GM19023 (cell line): ENCODE data around the gene DBN1.
"Not testable (repeated sequence)": the region's sequence is repeated elsewhere in the genome, so short reads cannot be mapped to it uniquely, and the experiment has no call there.

Source experiments
- ATAC-seq: cut with Tn5 transposase; IDR thresholded peaks from one replicate; pipeline ENCODE4 v1.9.1; 2021; ENCODE audit warnings: mild to moderate bottlenecking, moderate library complexity; ENCODE audit not compliant: unreplicated experiment

Gene DBN1

GRCh38 chr5:177491983-177492746, 18.7 kb upstream of the DBN1 start:
- no peak for ATAC-seq

GRCh38 chr5:177491429-177491945, 18.1 kb upstream of the DBN1 start:
- ATAC-seq: no peak

DNA sequence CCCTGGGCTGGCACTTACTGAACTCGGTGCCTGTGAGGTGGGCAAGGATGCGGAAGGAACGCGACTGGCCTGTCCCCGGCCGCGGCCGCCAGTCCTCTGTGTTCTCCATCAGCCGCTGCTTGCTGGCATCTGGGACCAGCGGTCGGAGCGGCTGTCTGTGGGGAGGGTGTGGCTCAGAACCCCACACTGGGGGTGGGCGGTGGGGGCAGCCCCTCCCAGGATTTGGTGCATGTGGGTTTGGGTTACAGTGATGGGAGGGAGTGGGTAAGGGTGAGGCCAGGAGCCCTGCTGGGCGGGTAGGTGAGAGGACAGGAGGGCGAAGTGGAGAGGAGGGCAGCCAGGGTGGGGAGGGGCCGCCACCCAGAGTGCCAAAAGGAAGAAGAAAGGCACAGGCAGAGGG, 17.6 kb upstream of the DBN1 start:
- ATAC-seq: no peak

DNA sequence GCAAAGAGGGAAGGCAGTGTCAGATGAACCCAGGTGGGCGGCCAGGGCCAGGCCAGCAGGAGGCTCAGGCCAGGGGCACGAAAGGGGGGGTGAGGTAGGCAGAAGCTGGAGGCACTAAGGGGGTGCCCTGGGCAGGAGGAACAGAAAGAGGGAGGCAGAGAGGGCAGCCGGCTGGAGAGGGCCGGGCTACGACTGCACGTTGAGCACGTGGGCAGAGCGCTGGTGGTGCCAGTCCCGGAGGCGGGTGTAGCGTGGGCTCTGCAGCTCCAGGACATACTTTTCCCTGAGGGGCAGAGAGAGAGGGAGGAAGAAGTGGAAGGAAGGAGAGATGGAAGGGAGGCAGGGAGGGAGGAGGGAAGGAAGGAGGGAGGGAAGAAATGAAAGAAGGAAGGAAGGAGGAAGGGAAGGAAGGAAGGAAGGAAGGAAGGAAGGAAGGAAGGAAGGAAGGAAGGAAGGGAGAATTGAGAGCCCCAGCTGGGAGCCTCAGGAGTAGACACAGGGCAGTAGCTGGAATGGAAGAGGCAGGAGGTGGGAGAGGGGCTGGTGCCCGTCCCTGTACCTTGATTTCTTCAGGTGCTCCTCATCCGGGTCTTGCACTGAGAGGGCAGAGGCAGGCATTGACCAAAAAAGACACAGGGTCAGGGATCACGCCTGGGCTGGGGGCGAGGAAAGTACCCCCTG, 17.0 kb upstream of the DBN1 start:
- no peak for ATAC-seq

- ATAC-seq: no peak
Measured at GRCh38 chr5:177489119-177489716, 15.8 kb upstream of the DBN1 start.

- no peak for ATAC-seq
Measured at GRCh38 chr5:177487975-177488374, 14.5 kb upstream of the DBN1 start.

- no peak for ATAC-seq
Measured at GRCh38 chr5:177487144-177487543, 13.7 kb upstream of the DBN1 start.

DNA sequence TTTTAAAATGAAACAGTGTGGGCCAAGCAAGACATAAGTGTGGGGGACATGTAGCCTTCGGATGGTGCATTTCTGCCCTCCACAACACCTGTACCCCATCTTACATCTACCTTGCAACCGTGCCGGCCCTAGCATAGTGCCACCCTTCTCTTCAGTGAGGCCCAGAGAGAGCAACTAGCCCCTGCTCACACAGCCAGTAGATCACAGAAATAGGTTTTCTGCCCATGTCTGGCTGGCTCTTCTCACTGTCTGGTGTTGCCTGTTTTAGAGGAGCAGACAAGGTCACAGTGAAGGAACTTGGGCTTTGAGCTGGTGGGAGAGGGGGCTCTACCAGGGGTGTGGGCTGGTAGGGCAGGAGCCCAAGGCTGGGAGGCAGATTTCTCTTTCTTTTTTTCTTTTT, 12.8 kb upstream of the DBN1 start:
- ATAC-seq: no peak

- not testable (repeated sequence) for ATAC-seq
Measured at GRCh38 chr5:177485753-177486152, 12.3 kb upstream of the DBN1 start.

GRCh38 chr5:177484902-177485549, 11.6 kb upstream of the DBN1 start:
- ATAC-seq: no peak

DNA sequence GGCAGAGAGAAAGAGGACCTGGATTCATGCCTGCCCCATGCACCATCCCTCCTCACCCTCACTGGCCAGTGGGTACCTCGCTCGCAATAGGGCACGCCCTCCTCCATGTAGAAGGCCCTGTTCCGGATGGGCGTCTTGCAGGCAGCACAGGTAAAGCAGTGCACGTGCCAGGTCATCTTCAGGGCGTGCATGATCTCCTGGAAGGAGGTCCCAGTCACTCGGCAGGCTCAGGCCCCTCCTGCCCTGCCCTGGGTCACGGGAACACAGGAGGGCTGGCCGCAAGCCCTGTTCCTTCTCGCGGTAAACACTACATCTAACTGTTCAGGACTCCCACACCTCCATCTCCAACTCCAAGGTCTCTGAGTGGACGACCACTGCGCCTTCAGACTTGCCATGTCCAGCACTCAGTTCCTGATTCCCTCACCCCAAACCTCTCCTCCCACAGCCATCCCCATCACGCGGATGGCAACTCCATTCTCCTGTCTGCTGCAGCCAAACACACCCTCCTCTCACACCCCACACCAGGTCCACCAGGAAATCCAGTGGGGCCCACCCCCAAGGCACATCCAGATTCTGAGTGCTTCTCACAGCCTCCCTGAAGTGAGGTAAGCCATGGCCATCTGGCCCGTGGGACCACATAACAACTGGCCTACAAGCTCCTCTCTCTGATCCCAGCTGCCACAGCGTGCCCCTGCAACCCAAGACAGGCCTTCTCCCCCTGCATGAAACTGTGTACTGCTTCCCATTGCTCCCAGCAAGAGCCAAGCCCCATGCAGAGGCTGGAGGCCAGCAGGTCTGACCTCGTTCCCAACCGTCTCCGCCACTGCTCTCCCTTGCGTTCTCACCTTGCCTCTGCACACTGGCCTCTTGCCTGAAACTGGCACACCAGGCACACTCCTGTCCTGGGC, 10.8 kb upstream of the DBN1 start:
- no peak for ATAC-seq

- no peak for ATAC-seq
Measured at GRCh38 chr5:177483042-177483441, 9.6 kb upstream of the DBN1 start.

GRCh38 chr5:177482359-177482795, 8.9 kb upstream of the DBN1 start:
- no peak for ATAC-seq

GRCh38 chr5:177479774-177480173, 6.3 kb upstream of the DBN1 start:
- no peak for ATAC-seq

- no peak for ATAC-seq
Measured at GRCh38 chr5:177478711-177479646, 5.5 kb upstream of the DBN1 start.

DNA sequence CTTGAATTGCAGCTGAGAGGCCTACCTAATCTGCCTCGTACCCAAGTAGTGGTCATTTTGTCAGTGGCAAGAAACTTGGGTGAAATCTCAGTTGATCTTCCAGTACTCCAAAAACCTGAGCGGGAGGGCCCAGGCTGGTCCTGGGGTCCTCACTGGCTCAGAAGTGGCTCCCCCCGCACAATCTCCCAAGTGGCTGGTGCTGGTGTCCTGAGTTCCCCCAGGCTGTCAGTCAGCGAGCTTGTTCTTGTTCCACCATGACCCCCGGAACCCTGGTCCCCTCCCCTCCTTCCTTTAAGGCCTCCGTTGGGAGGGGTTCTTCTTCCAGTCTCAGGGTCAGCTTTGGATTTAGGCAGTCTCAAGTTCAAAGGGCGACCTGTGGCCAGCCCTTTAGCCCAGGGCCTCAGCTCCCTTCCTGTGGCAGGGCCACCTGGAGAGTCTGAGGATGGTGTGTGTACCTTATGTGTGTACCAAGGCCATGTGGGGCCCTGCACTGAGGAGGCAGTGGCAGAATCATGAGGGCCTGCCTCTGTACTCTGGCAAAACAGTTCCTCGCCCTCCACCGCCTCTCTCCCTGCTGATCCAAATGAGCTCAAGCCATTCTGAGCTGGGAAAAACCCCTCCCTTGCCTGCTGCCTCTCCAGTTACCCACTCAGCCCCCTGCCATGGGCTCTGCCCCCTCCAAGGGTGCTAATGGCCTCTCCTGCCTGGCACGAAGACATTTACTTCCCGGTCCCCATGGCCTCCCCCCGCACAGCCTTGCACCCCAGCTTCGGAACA, 4.5 kb upstream of the DBN1 start:
- no peak for ATAC-seq

DNA sequence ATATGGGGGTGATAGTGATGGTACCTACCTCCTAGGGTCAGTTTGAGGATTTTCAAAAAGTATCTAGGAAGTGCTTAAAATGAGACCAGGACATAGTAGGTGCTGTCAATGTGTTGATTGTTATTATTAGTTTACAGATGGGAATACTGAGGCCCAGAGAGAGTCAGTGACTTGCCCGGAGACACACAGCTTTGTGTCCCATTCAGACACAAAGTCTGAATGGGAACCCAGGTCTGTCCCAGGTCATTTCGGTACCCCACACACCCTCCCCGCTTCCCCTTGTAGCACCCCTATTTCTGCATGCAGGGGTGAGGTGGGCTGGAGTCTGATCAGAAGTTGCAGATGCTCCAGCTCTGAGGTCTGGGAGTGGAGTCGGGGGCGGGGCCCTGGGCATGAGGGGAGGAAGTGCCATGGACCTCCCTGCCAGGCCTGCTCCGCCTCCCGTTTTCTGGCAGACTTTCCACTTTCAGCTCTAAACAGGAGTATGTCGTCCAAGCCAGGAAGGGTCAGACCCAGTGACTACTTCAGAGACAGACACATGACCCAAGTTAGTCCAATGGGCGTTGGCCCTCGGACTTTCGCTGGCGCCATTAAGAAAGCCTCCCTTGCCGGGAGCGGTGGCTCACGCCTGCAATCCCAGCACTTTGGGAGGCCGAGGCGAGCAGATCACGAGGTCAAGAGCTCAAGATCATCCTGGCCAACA, 3.2 kb upstream of the DBN1 start:
- ATAC-seq: no peak
